Right atrium auricular region (tissue), 2 donors: ENCODE results near the gene LENG1. TPM values are rescaled to one million over a fixed set of nuclear protein-coding genes. Genes with fewer than 3 reads are reported as not detected.

Experiments used
- DNase-seq: peaks from one replicate; pipeline ENCODE4 v3.0.0-alpha.2; 2019; ENCODE audit warnings: low spot score
- H3K27ac ChIP-seq, 2 donors: fragments of 200-600 bp; sonication (generic); 1 replicate in 1 of 2; 2 replicates in 1 of 2; pipeline ENCODE4 v1.5.1; 2016 to 2019
- H3K27me3 ChIP-seq, 2 donors: fragments of 200-600 bp; sonication (generic); one replicate each; pipeline versions ENCODE4 v1.5.1 to v1.6.0; 2017 to 2019
- H3K36me3 ChIP-seq: fragments of 200-600 bp; sonication (generic); one replicate; pipeline ENCODE4 v1.5.1; 2016
- H3K4me1 ChIP-seq, 2 donors: fragments of 200-600 bp; sonication (generic); one replicate each; pipeline versions ENCODE4 v1.5.1 to v1.6.0; 2017 to 2019
- H3K4me3 ChIP-seq, 2 donors: fragments of 200-600 bp; sonication (generic); 1 replicate in 1 of 2; 2 replicates in 1 of 2; pipeline ENCODE4 v1.5.1; 2017 to 2019; ENCODE audit warnings: mild to moderate bottlenecking in 1 of 2, moderate library complexity in 1 of 2
- H3K9me3 ChIP-seq, 2 donors: fragments of 200-600 bp; sonication (generic); one replicate each; pipeline ENCODE4 v1.5.1; 2019
- CTCF ChIP-seq, 2 donors: fragments of 200-600 bp; sonication (generic); IDR thresholded peaks; one replicate each; pipeline ENCODE4 v1.5.1; 2019; ENCODE audit warnings: antibody characterized with exemption in 2 of 2
- total RNA-seq, 2 donors: library from RNA; depleted of rRNA; stranded (reverse); fragments of >200 nt; gene quantifications; one replicate each; pipeline ENCODE4 v1.1.0, GENCODE V29; 2016

Gene LENG1
- total RNA-seq, 2 donors from 2014 or later: 6.3 to 10.0 TPM

- no peak for DNase-seq
- no peak overlapping the region for H3K27ac ChIP-seq
- H3K36me3 ChIP-seq: no peaks in the 10 kb centered on the region
- no peak overlapping the region for H3K4me3 ChIP-seq
- H3K4me1 ChIP-seq: no peaks in the 10 kb centered on the region
- H3K9me3 ChIP-seq: no peaks in the 10 kb centered on the region
- no peaks in the 10 kb centered on the region for H3K27me3 ChIP-seq
- peak in 1 of 2 donors; percentile 14 for TF ChIP-seq CTCF (IDR thresholded peaks at IDR 0.05)
Observed at GRCh38 chr19:54179921-54180461, 20.5 kb upstream of the LENG1 start.

- Histone ChIP-seq H3K27ac (no peak overlapping the region), H3K9me3 (no peaks in the 10 kb centered on the region), H3K27me3 (no peaks in the 10 kb centered on the region), H3K4me3 (no peak overlapping the region), H3K36me3 (no peaks in the 10 kb centered on the region), H3K4me1 (no peaks in the 10 kb centered on the region)
- no peak for DNase-seq
- no peak for TF ChIP-seq CTCF (IDR thresholded peaks at IDR 0.05)
Observed at GRCh38 chr19:54179262-54179852, 19.8 kb upstream of the LENG1 start.

- Histone ChIP-seq H3K4me1 (no peaks in the 10 kb centered on the region), H3K27me3 (no peaks in the 10 kb centered on the region), H3K9me3 (no peaks in the 10 kb centered on the region), H3K4me3 (no peak overlapping the region), H3K27ac (no peak overlapping the region), H3K36me3 (no peaks in the 10 kb centered on the region)
- no peak for TF ChIP-seq CTCF (IDR thresholded peaks at IDR 0.05)
- DNase-seq: no peak
Observed at GRCh38 chr19:54178581-54179261, 19.2 kb upstream of the LENG1 start.

GRCh38 chr19:54173951-54174834 lies 14.7 kb upstream of the LENG1 start:
- no peak for DNase-seq
- TF ChIP-seq CTCF (IDR thresholded peaks at IDR 0.05): no peak
- no peaks in the 10 kb centered on the region for H3K36me3 ChIP-seq
- no peak overlapping the region for H3K4me3 ChIP-seq
- no peaks in the 10 kb centered on the region for H3K9me3 ChIP-seq
- no peak overlapping the region for H3K27ac ChIP-seq
- H3K4me1 ChIP-seq: peaks cover 0 to 7% of the 10 kb centered on the region in 2 donors
- peaks cover 0 to 3% of the 10 kb centered on the region in 2 donors for H3K27me3 ChIP-seq

GRCh38 chr19:54173359-54173699 lies 13.8 kb upstream of the LENG1 start:
- H3K4me1 ChIP-seq: peaks cover 0 to 9% of the 10 kb centered on the region in 2 donors

More at GRCh38 chr19:54173359-54173699, 13.8 kb upstream of the LENG1 start:
- peak overlapping the region in 1 of 2 donors; percentile 32 for H3K27ac ChIP-seq
- DNase-seq: no peak
- H3K4me3 ChIP-seq: no peak overlapping the region
- H3K27me3 ChIP-seq: peaks cover 0 to 3% of the 10 kb centered on the region in 2 donors
- TF ChIP-seq CTCF (IDR thresholded peaks at IDR 0.05): no peak
- no peaks in the 10 kb centered on the region for H3K36me3 ChIP-seq
- no peaks in the 10 kb centered on the region for H3K9me3 ChIP-seq
